OCI-LY7 (cell line): ENCODE results near the gene GFI1. TPM values are rescaled to one million over a fixed set of nuclear protein-coding genes. Genes with fewer than 3 reads are reported as not detected.

Experiments used
- BruUV-seq: library from RNA; stranded (reverse); fragments of 400-500 nt; replicated peaks from 2 replicates; lab custom pipeline; 2021; lab: Mats Ljungman, UMichigan
- CTCF ChIA-PET: fragments of 300-600 bp; sonication (Branson Sonifier 250); formaldehyde crosslinking; loops from one replicate; lab custom pipeline; 2022; ENCODE audit warnings: antibody characterized with exemption; ENCODE audit not compliant: unreplicated experiment; lab: Charles Lee
- POLR2A ChIA-PET: fragments of 300-600 bp; sonication (Branson Sonifier 250); formaldehyde crosslinking; loops from one replicate; lab custom pipeline; 2022; ENCODE audit warnings: antibody characterized with exemption; lab: Charles Lee
- DNase-seq: peaks from one replicate; pipeline ENCODE4 v3.0.0-alpha.2; 2015; ENCODE audit warnings: low spot score
- H2AFZ ChIP-seq: fragments of 200-600 bp; sonication (generic), shearing (Covaris generic); 2 replicates; pipeline ENCODE4 v1.6.1; 2014; ENCODE audit warnings: mild to moderate bottlenecking, antibody characterized with exemption, low read length, moderate library complexity
- H3K27ac ChIP-seq: fragments of 200-600 bp; sonication (generic); 2 replicates; pipeline ENCODE4 v1.5.1; 2014; ENCODE audit warnings: mixed run types, low read depth, mild to moderate bottlenecking, moderate library complexity, low read length, inconsistent platforms; ENCODE audit not compliant: poor library complexity, severe bottlenecking
- H3K36me3 ChIP-seq: fragments of 200-600 bp; sonication (generic); 2 replicates; pipeline ENCODE4 v1.6.1; 2014; ENCODE audit warnings: mild to moderate bottlenecking, antibody characterized with exemption, low read length, moderate library complexity, mixed read lengths; ENCODE audit not compliant: insufficient read depth
- H3K4me1 ChIP-seq: fragments of 200-600 bp; sonication (generic); 2 replicates; pipeline ENCODE4 v1.5.1; 2014; ENCODE audit warnings: mild to moderate bottlenecking, low read length; ENCODE audit not compliant: insufficient read depth, poor library complexity, severe bottlenecking
- H3K4me2 ChIP-seq: fragments of 200-600 bp; sonication (generic); 2 replicates; pipeline ENCODE4 v1.6.1; 2014; ENCODE audit warnings: mild to moderate bottlenecking, low read length
- H3K4me3 ChIP-seq: fragments of 200-600 bp; sonication (generic); 2 replicates; pipeline ENCODE4 v1.5.1; 2014; ENCODE audit warnings: mild to moderate bottlenecking, low read depth, low read length; ENCODE audit not compliant: poor library complexity, severe bottlenecking
- H3K79me2 ChIP-seq: fragments of 200-600 bp; sonication (generic); 2 replicates; pipeline ENCODE4 v1.6.1; 2016; ENCODE audit warnings: low read depth, mild to moderate bottlenecking, low read length, moderate library complexity, mixed read lengths; ENCODE audit not compliant: insufficient read depth
- H3K9me2 ChIP-seq: fragments of 200-600 bp; sonication (generic); 2 replicates; pipeline ENCODE4 v1.6.1; 2016; ENCODE audit warnings: mild to moderate bottlenecking, low read length, mixed read lengths; ENCODE audit not compliant: insufficient read depth
- H3K9me3 ChIP-seq: fragments of 200-600 bp; sonication (generic); 2 replicates; pipeline ENCODE4 v1.6.1; 2014; ENCODE audit warnings: mild to moderate bottlenecking, mixed run types, low read length, mixed read lengths
- H4K20me1 ChIP-seq: fragments of 200-600 bp; sonication (generic); 2 replicates; pipeline ENCODE4 v1.6.1; 2014; ENCODE audit warnings: mild to moderate bottlenecking, antibody characterized with exemption, low read length, moderate library complexity, mixed read lengths; ENCODE audit not compliant: insufficient read depth
- EZH2phosphoT487 ChIP-seq: fragments of 200-600 bp; sonication (generic); IDR thresholded peaks from 2 replicates; pipeline ENCODE4 v1.6.1; 2018; ENCODE audit warnings: low read depth, borderline replicate concordance, mild to moderate bottlenecking, mixed run types, antibody characterized with exemption, low read length, moderate library complexity, mixed read lengths
- intact Hi-C: fragments of 100-400 bp; cut with micrococcal nuclease; formaldehyde crosslinking; loops from one replicate; pipeline ENCODE4 v1.10.0; 2022; ENCODE audit not compliant: unreplicated experiment
- total RNA-seq, 2 experiments: library from RNA; depleted of rRNA in 1 of 2; stranded (reverse); fragments of >200 nt in 1 of 2; shearing (Covaris generic) in 1 of 2; gene quantifications; 2 replicates each; pipeline ENCODE4 v1.2.3, GENCODE V29; 2014 to 2022
- TF ChIP-seq, protein P1 (sequence below): fragments of 200-600 bp; sonication (generic); conservative IDR thresholded peaks from 2 replicates; pipeline ENCODE4 v1.5.1; 2014; ENCODE audit warnings: mild to moderate bottlenecking, antibody characterized with exemption, low read length, moderate library complexity, mixed read lengths

GFI1 gene
- total RNA-seq, 2 experiments from 2014 or later = 0.30 to 0.50 TPM

DNA sequence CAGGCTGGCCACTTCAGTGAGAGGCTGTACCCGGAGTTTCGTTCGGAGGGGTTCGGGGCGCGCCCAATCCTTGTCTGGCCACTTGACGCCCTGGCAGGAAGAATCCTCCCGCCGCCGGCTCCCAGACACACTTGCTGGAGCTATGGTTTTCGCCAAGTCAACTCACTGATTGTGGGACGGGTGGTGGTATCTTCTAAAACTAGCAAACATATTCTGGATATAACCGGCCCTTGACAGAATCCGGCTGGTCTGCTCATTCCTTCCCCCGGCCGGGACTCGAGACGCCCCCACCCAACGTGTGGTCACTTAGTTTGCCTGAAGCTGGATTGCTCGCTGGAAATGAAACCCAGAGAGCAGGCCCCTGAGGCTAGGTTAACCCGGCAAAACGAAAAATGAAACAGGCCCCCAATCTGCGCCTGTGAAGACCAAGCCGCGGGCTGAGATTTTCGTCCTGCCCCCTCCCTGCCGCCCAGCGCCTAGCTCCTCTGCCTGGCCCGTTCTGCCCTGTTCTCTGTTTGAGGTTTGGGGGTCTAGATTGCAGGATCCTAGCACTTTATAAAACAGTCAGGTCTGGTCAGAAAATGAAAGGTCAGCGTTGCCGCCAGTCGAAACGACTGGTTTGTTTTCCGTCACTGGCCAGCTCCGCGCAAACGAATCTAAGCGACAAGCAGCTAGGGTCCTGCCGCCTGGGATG lies 4.6 kb downstream of the GFI1 start:
- intact Hi-C loops = no loop called here
- Histone ChIP-seq H3K36me3 (no peaks in the 10 kb centered on the region), H3K4me1 (peaks cover 24% of the 10 kb centered on the region), H3K79me2 (no peaks in the 10 kb centered on the region), H3K4me2 (peak overlapping the region; percentile 98; the same call in 1 of the 2 replicates), H2AFZ (no peak overlapping the region), H3K4me3 (no peak overlapping the region), H3K9me3 (no peaks in the 10 kb centered on the region), H4K20me1 (no peaks in the 10 kb centered on the region), H3K27ac (no peak overlapping the region), H3K9me2 (no peaks in the 10 kb centered on the region)
- no TSS peak for BruUV-seq
- no peak for DNase-seq
- TF ChIP-seq, protein P1, sequence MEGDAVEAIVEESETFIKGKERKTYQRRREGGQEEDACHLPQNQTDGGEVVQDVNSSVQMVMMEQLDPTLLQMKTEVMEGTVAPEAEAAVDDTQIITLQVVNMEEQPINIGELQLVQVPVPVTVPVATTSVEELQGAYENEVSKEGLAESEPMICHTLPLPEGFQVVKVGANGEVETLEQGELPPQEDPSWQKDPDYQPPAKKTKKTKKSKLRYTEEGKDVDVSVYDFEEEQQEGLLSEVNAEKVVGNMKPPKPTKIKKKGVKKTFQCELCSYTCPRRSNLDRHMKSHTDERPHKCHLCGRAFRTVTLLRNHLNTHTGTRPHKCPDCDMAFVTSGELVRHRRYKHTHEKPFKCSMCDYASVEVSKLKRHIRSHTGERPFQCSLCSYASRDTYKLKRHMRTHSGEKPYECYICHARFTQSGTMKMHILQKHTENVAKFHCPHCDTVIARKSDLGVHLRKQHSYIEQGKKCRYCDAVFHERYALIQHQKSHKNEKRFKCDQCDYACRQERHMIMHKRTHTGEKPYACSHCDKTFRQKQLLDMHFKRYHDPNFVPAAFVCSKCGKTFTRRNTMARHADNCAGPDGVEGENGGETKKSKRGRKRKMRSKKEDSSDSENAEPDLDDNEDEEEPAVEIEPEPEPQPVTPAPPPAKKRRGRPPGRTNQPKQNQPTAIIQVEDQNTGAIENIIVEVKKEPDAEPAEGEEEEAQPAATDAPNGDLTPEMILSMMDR = no peak
- peak; percentile 25; the same call in 1 of the 2 replicates for TF ChIP-seq EZH2phosphoT487
- POLR2A ChIA-PET = interaction anchor here (1.1 kb wide), 1 partner anchor 11 kb away, joined by 3 read pairs; no protein-coding TSS in a partner anchor
- CTCF ChIA-PET = no interaction called here

DNA sequence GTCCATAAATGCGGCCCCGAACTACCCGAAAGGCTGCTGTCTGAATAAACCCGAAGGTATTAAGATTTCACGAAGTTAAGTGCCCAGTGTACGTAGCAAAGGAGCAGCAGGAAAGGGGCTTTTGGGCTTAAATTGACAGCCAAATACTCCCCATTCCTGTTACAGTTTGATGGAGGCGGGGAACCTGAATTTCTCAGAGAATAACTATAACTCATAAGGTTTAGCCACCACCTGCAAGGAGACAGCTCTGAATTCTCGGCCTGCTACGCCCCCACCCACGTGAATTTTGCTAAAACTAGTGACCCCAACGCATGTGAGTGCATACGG lies 5.2 kb downstream of the GFI1 start:
- H3K9me2 ChIP-seq = no peaks in the 10 kb centered on the region
- ChIA-PET CTCF (no interaction called here), POLR2A (interaction anchor here (0.7 kb wide), 1 partner anchor 311 kb away, joined by 3 read pairs; no protein-coding TSS in a partner anchor)
- TF ChIP-seq, protein P1 = no peak
- no peak for TF ChIP-seq EZH2phosphoT487
- no peaks in the 10 kb centered on the region for H4K20me1 ChIP-seq
- H3K36me3 ChIP-seq = no peaks in the 10 kb centered on the region
- no peak overlapping the region for H2AFZ ChIP-seq
- no peak overlapping the region for H3K27ac ChIP-seq
- intact Hi-C loops = no loop called here
- H3K9me3 ChIP-seq = no peaks in the 10 kb centered on the region
- H3K4me1 ChIP-seq = peaks cover 26% of the 10 kb centered on the region
- no TSS peak for BruUV-seq
- no peak overlapping the region for H3K4me2 ChIP-seq
- DNase-seq = no peak
- no peak overlapping the region for H3K4me3 ChIP-seq
- no peaks in the 10 kb centered on the region for H3K79me2 ChIP-seq

DNA sequence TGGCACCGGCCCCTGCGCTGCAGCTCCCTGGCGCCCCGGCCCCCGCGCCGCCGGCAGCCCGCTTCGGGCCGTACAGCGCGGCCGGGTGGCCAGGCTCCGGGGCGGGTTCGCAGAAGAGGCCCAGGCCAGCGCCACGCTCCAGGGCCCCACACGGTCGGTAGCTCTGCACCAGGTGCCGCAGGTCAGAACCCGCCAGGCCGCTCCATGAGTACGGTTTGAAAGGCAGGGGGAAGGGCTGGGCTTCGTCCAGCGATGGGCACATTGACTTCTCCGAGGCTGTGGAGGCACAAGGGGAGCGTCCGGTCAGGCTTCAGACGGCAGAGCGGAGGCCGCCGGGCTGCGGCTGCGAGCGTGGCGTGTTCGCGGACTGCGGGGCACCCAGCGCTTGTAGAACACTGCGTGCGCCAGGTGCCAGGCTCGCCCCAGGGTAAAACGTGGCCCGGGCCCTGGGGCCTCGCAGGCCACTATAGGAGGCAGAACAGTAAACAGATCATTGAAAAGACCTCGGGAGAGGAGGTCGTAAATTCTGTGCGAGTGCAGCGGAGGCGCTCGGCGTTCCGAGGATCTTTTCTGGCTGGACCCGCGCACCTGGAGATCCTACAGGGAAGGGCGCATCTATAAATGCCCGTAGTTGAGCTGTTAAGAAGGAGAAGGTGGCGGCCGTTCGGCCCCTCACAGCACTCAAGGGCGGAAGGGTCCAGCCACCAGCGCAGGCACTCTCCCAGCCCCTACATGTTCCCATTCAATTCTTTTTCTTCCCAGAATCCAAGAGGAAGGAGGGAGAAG lies 5.7 kb downstream of the GFI1 start:
- DNase-seq = no peak
- POLR2A ChIA-PET = interaction anchor here (0.7 kb wide), 1 partner anchor 311 kb away, joined by 3 read pairs; no protein-coding TSS in a partner anchor
- H3K36me3 ChIP-seq = no peaks in the 10 kb centered on the region
- no peaks in the 10 kb centered on the region for H3K9me2 ChIP-seq
- no peak overlapping the region for H2AFZ ChIP-seq
- H4K20me1 ChIP-seq = no peaks in the 10 kb centered on the region
- no peak overlapping the region for H3K27ac ChIP-seq
- H3K4me3 ChIP-seq = no peak overlapping the region
- peaks cover 28% of the 10 kb centered on the region for H3K4me1 ChIP-seq
- CTCF ChIA-PET = no interaction called here
- no peaks in the 10 kb centered on the region for H3K79me2 ChIP-seq
- TF ChIP-seq EZH2phosphoT487 = no peak
- TF ChIP-seq, protein P1 = no peak
- no peak overlapping the region for H3K4me2 ChIP-seq
- intact Hi-C loops = no loop called here
- no peaks in the 10 kb centered on the region for H3K9me3 ChIP-seq
- BruUV-seq = no TSS peak
